NCI-H2029 (cell line): ENCODE results near the gene MYOZ1.
"Not testable (repeated sequence)": the region's sequence is repeated elsewhere in the genome, so short reads cannot be mapped to it uniquely, and the experiment has no call there.

Experiments used
- DNase-seq: peaks from one replicate; lab custom pipeline; 2025; lab: John Stamatoyannopoulos, UW

Gene MYOZ1, protein sequence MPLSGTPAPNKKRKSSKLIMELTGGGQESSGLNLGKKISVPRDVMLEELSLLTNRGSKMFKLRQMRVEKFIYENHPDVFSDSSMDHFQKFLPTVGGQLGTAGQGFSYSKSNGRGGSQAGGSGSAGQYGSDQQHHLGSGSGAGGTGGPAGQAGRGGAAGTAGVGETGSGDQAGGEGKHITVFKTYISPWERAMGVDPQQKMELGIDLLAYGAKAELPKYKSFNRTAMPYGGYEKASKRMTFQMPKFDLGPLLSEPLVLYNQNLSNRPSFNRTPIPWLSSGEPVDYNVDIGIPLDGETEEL

DNA sequence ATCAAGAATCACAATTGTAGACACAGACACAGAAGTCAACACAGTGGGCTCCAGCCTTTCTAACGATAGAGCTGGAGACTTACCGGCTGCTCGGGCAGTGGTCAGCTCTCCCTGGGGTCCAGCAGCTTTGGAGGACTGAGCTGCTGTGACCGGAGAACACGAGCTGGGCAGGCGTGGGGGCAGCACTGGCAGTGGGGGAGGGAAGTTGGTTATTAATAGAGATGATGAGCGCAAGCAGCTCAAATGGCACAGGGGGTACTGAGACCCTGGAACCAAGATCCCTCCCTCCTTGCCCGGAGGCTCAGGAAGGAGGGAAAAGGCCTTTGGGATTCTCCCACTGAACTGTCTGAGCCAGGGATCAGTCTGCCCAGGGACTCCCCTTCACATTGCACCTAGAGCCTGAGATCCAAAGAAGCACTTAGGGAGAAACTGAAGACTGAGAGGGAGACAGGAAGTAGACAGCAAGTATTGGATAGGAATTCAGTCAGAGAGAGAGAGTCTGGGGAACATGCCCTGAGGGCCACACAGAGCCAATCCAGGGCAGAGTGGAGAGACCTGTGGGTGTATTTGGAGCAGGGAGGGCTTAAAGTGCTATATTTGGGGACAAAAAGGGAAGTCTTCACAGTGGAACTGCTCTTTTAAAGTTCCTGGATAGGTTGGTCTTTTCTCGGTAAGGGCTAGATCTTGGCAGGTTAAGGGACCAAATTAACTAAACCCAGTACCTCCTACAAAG is at the start of gene MYOZ1:
Gene MYOZ1, minus strand, starts transcription at position 147 of the 733 bp plus-strand sequence. CDS start 1,457 bp downstream, outside the sequence.
- DNase-seq = no peak

DNA sequence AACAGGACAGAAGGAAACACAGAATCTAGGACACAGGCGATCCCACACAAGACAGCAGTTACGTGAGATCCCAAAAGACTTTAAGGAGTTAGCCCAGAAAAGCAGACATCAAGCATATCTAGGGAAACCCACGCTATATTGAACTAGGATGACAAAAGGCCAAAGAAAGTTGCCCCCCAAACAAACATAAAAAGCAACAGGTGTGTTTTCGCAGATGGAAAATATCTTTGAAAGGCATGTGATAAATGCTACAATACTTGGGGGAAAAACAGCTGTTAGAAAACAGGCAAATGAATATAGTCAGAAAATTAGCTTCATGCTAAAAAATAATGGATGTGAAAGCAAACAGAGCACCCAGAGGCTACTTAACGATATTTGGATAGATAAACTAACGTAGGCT is 49.5 kb upstream of the MYOZ1 start:
- not testable (repeated sequence) for DNase-seq

DNA sequence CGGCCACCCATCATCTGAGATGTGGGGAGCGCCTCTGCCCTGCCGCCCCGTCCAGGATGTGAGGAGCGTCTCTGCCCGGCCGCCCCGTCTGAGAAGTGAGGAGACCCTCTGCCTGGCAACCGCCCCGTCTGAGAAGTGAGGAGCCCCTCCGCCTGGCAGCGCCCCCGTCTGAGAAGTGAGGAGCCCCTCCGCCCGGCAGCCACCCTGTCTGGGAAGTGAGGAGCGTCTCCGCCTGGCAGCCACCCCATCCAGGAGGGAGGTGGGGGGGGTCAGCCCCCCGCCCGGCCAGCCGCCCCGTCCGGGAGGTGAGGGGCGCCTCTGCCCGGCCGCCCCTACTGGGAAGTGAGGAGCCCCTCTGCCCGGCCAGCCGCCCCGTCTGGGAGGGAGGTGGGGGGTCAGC is 48.3 kb upstream of the MYOZ1 start:
- DNase-seq = not testable (repeated sequence)

DNA sequence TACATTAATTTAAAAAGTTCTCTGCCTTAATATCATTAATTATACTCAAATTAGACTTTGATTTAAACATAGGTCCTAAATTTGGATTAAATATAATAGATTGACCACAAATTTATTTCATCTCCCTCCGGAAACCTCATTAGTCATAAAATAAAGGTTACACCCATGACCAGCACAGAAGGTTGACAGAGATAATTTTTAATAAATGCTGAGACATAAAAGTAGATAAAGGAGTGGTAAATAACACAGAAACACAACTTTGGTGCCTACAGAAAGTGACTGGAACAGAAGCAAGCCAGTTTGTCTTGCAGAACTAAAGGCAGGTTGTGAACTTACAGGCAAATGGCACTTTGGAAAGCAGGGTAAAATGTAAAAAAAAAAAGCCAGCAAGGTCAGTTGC is 46.4 kb upstream of the MYOZ1 start:
- not testable (repeated sequence) for DNase-seq

DNA sequence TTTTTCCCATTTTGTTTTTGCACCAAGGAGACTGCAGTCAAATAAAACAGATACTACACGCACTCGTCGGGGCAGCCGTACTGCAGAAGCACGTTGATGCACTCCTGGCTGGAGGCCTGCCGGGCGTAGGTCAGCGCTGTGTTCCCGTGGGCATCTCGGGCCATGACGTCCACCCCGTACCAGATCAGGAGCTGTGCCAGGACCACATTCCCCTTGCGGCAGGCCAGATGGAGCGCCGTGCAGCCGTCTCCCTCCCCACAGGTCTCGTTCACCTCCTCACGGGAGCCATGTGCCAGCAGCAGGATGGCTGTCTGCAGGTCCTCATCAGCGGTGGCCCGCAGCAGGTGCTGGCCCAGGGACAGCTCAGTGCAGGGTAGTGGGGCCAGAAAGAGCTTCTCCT is 33.3 kb upstream of the MYOZ1 start:
- DNase-seq = not testable (repeated sequence)

DNA sequence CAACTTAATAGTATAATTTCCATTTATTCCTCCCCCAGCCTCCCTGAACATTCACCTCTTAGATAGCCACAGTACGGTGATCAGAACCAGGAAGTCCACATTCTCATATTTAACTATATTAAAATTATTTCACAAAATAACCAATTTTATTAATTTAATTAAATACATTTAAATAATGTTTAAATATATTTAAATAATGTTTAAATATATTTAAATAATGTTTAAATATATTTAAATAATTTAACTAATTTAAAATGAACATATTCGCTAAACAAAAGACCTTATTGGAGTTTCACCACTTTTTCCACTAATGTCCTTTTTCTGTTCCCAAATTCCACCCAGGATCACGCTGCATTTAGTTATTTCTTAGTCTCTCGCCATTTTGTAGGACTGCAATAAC is 27.1 kb upstream of the MYOZ1 start:
- not testable (repeated sequence) for DNase-seq

DNA sequence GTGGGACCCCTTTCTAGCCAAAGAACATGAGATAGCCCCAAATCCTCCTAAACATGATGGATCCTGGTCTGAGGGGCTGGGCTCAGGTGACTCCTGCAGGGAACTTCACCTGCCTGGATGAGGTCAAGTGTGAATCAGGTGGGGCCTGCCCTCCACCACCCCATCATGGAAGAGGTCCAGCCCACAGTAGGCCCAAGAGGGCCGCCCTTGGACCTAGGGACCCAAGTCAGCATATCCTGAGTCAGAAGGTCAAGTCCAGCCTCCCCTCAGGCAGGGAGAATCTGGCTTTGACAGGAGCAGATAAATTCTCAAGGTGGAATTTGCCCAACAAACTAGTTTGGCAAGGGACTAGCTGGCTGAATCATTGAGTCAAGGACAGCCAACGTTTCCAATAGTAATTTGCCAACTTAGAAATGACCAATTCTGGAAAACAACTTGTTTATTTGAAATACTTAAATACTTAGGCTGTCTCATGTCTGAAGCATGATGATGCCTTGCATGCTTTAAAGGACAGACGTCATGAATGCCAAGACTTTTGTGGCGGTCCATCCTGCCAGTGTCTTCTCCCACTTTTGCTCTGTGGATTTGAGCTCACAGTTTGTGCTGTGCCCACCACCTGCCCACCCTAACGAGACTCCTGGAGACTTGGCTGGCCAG is 25.0 kb upstream of the MYOZ1 start:
- DNase-seq = not testable (repeated sequence)

DNA sequence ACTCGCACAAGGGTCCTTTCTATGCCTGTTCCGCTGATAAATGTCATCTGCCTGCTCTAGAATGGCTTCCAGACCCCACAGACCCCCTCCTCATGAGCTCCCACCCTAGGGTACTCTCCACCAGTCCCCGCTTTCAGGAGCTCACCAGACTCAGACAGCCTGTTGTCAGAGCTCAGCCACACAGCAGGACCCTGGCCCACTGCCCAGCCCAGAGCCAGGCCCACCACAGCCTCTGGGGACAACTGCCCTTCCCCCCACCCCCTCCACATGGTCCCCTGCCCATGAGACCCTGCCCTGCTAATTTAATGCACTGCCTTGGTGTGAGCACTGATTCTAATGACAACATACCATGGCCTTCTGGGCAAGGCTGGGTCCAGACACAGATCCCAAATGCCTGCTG is 24.3 kb upstream of the MYOZ1 start:
- not testable (repeated sequence) for DNase-seq

DNA sequence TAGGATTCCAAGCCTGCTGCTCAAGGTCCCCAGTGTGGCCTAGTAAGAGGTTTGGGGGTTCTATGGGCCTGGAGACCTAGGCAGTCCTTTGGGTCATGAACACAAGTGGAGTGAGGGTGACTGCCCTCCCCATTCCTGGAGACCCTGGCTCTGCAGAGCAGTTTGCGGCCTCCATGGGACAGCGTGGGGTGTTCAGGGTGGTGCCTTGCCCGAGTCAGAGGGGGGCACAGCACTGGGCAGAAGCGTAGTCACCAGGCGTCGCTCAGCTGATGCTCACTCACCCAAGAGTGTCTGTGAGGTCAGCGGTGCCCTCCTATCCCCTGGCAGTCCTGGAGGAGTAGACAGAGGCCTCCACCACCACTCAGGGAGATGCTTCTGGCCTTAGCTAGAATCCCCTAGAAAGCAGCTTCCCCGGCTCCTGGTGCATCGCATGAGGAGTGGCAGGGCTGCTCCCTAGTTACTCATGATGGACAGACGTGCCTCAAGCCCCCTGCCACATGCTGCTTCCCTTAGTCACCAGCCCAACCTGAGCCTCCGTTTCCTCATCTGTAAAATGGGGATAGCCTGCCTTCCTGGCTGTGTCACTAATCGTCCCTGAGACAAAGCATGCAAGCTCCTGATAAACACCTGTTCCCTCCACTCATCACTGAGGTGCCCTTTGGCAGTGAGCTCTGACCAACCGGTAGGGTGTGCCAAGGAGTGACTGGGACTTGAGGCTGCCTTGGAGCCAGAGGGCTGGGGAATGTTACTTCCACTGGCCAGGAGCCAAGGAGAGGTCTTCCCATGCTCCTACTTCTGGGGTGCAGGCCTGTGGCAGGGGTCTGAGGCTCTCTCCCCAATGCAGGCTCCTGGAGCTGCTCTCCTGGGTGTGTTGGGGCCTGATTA is 23.1 kb upstream of the MYOZ1 start:
- DNase-seq = not testable (repeated sequence)

DNA sequence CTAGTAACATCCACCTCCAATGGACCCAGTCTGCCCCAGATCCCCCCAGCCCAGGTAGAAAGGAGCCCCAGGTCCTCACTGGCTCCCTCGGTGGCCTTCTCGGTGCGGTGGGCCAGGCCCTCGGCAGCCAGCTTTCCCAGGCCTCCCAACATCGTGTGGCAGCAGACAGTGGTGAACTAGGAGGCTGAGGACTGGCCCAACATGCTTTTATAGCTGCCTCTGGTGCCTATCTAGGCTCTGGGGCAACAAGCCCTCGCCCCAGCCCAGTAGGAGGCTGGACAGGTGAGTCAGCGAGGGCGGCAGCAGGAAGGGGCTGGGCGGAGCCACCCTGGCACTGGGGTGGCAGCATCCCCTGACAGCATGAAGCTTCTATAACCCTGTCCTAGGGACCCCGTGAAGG is 22.3 kb upstream of the MYOZ1 start:
- not testable (repeated sequence) for DNase-seq

DNA sequence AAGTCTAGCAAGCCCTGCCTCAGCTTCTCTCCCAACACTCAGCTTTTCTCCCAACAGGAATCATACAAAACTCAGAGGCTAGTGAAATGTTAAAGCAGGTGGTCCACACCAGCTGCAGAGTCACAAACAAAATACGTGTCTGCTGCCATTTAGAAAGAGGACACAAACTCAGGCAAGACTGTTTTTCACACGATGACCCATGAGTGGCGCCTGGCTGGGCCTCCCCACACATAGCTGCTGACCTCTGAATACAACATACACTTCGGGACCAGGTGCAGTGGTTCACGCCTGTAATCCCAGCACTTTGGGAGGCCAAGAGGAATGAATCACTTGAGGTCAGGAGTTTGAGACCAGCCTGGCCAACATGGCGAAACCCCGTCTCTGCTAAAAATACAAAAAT is 21.4 kb upstream of the MYOZ1 start:
- not testable (repeated sequence) for DNase-seq

DNA sequence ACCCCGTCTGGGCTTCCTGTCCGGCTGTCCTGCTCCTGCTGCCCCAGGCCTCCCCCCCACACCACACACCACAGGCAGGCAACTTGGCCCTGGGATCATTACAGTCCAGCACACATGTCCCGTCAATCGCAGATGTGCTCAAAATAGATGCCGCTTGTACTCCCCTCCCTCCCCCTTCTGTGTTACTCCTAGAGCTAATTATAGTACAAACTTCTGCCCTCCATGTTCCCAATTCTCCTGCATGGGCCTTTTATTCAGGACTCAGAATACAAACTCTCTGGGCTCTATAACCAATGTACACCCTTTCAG is 14.7 kb upstream of the MYOZ1 start, which contains the start of gene SYNPO2L:
Gene SYNPO2L, minus strand, starts transcription at position 40 of the 309 bp plus-strand sequence. CDS start 107 bp downstream, outside the sequence.
- DNase-seq = no peak

DNA sequence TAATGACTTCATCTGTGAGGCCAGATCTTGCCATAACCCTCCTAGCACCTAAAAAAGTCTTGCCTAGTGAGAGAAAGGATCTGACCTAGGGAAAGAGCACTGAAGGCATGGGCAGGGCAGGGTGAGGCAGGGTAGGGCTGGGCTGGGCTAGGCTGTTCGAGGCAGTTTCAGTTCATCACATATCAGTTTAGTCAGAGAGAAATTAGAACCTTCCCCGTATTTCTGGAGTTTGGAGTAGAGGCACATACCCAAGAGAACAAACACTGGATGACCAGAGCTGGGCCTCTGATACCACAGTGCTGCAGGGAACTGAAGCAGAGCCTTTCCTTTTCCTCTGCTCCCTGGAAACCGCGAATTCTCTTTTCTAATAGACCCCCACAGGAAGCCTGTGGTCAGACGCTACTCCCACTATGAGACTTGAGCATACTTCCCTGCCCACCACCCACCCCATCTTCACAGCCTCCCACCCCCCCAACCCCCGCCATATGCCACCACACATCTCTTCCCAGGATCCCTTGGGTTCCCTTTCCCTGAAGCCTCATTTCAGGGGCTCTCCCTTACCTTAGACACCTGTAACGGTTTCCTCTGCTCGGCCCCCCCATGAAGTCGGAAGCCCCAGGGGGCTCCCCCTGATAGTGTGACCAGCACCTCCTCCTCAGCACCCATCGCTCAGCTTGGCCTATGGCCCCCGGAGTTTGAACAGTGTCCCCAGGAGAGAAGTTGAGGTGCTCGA is 14.1 kb upstream of the MYOZ1 start:
- DNase-seq = no peak

DNA sequence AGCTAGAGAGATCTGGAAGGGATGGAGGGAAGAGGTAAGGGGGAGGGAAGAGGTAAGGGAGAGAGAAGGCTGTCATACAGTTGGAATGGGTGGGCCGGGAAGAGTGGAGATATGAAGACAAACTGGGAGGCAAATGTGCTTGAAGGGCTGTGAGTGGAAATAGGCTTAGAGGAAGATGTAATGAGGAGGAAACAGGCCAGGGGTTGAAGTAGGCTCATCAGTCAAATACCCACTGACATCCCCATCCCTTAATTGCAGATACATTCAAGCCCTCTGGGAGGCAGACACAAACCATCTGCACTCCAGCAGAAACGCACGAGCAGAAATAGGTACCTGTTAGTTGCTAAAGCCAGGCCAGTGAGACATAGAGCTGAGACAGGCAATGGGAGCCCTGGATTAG is 12.4 kb upstream of the MYOZ1 start:
- no peak for DNase-seq

DNA sequence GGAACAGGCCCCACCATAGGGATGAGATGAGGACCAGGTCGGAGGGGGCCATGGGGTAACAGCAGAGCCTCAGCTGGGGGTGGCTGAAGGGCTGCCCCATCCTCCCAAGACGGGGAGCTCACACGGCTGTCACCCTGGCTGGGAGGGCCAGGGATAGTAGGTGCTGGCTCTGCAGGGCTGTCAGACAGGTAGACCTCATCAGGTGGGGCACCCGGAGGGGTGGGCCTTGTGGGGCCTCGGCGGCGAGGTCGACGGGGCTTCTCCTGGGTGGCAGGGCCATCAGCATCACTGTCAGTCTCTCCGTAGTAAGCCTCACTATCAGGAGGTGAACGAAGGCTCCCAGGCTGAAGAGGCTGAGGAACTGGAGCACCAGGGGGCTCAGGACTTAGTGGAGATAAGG is 11.9 kb upstream of the MYOZ1 start:
- no peak for DNase-seq

DNA sequence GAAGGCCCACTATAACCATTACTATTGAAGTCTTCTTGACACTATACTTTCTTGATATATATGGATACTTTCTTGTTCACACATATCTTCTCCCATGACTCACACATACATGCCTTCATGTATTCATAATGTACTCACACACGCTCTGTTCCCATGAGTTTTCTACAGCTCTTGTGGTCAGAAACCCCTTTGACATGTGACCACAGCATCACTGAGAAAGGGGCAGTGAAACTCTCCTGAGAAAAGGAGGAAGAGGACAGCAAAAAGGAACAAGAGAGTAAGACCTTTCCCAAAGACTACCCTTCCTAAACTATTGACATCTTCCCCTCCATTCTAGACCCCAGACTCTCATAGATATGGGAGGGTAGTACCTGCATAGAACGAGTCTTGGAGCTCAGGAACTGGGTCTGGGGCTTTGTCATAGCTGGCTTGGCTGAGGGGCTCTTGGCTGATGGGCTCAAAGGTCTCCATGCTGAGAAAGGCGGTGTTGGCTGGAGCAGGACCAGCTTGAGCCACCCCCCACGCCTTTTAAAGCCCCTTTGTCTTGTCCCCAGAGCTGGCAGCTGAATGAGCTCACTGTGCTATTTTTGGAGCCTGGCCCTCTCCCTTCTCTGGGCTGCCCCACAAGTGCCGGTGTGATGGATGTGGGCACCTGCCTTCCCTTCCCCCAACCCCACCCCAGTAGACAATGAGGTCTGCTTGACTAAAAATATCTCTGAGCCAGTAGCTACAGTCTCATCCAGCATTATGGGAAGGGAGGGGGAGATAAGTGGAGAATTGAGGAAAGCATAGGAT is 9.5 kb upstream of the MYOZ1 start:
- no peak for DNase-seq

DNA sequence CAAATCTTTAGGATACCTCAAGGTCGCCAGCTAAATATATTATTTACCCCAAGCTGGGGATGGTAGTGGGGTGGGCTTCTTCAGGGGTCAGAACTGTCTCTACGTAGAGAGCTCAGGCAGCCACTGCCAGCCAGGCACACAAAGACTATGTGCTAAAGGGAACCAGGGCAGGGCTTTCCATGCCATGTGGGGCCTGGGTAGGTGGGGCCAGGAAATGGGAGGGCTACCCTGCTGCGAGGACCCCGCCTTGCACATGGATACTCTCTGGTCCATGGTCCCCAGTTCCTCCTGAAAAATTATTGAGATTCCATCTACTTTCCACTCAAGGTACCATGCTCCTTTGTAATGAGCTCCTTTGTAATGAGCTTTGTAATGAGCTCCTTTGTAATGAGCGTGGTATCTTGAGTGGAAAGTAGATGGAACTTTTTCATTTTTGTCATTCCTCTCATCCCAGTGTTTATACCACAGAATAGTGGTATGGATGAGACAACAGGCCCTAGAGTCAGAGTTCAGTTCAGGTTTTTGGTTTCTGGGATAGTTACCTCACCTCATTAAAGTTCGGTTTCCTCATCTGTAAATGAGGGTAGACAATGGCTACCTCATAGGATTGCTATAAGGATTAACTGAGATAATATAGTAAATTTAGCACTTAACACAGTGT is 8.7 kb upstream of the MYOZ1 start:
- DNase-seq = no peak

DNA sequence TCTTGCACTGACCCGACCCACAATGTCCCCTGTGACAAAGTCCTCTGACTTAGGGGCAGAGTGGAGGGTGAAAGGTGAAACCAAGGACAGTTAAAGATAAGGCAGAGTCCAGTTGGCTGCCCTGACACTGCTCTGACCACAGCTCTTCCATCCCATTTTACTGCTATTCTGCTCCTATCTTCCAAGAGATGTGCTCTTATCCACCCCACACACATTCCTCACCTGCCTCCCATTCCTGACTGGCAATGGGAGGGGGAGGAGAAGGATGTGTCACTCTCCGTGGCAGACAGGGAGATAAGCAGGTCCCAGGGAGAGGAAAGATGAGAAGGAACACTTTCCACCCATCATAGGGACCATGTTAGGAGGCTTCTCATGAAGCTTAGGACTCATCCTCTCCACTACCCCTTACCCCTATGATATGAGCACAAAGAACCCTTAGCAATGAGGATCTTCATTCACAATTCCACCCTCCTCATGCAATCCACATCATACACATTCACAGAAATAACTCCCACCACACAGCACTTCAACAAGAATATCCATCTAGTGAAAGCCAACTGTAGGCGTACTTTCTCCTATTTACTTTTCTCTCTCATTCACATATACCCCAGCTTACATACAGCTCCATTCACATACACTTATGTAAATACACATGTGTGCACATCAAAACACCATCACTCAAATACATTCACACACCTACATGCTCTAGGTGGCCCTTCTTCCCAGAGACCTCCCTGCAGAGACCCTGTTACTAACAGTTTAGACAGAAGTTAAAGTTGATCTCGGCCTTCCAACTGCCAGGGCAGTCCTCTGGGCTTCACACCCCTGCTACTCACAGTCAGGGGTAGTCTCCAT is 7.9 kb upstream of the MYOZ1 start:
- DNase-seq = no peak
